IMR-90 (cell line): ENCODE measurements around the gene KIF1B. TPM values are rescaled to one million over a fixed set of nuclear protein-coding genes. Genes with fewer than 3 reads are reported as not detected.
"Not testable (repeated sequence)": the region's sequence is repeated elsewhere in the genome, so short reads cannot be mapped to it uniquely, and the experiment has no call there.

Source experiments
- ATAC-seq: fragments of 200-7000 bp; cut with Tn5 transposase; 2 replicates; pipeline ENCODE4 v1.9.1; 2020; ENCODE audit warnings: low read depth, mild to moderate bottlenecking, moderate library complexity
- BruUV-seq: library from RNA; stranded (reverse); fragments of 400-500 nt; replicated peaks from 2 replicates; lab custom pipeline; 2021; lab: Mats Ljungman, UMichigan
- CTCF ChIA-PET: fragments of 300-600 bp; formaldehyde crosslinking; extraction: SDS; loops from one replicate; lab custom pipeline; 2021; ENCODE audit warnings: antibody characterized with exemption; lab: Yijun Ruan, JAX
- POLR2A ChIA-PET: fragments of 300-600 bp; sonication (Branson Sonifier 250); formaldehyde crosslinking; loops from one replicate; lab custom pipeline; 2022; ENCODE audit warnings: antibody characterized with exemption; ENCODE audit not compliant: unreplicated experiment; lab: Charles Lee
- DNase-seq: peaks from one replicate; pipeline ENCODE4 v3.0.0; 2013
- H2AFZ ChIP-seq: replicated peaks from 2 replicates; pipeline ENCODE3; 2013; ENCODE audit warnings: low read length, mild to moderate bottlenecking; ENCODE audit not compliant: poor library complexity
- H2AK5ac ChIP-seq: 2 replicates; pipeline ENCODE4 v1.6.1; 2013; ENCODE audit warnings: low read depth, low read length, inconsistent platforms
- H2AK9ac ChIP-seq: replicated peaks from 2 replicates; pipeline ENCODE3; 2013; ENCODE audit warnings: mild to moderate bottlenecking, low read depth, low read length, moderate library complexity; ENCODE audit not compliant: poor library complexity
- H2BK120ac ChIP-seq: 2 replicates; pipeline ENCODE4 v1.6.1; 2013; ENCODE audit warnings: low read depth, low read length, inconsistent platforms
- H2BK15ac ChIP-seq: 3 replicates; pipeline ENCODE4 v1.6.1; 2013; ENCODE audit warnings: low read depth, low read length, inconsistent platforms
- H2BK20ac ChIP-seq: 2 replicates; pipeline ENCODE4 v1.6.1; 2013; ENCODE audit warnings: low read depth, mild to moderate bottlenecking, inconsistent platforms, low read length, moderate library complexity
- H2BK5ac ChIP-seq: 2 replicates; pipeline ENCODE4 v1.6.1; 2013; ENCODE audit warnings: mild to moderate bottlenecking, low read depth, low read length, inconsistent platforms; ENCODE audit not compliant: poor library complexity, severe bottlenecking
- H3K14ac ChIP-seq: replicated peaks from 2 replicates; pipeline ENCODE4 v1.6.1; 2013; ENCODE audit warnings: low read depth, low read length, inconsistent platforms
- H3K18ac ChIP-seq: 2 replicates; pipeline ENCODE4 v1.6.1; 2013; ENCODE audit warnings: low read depth, low read length, control low read depth
- H3K23ac ChIP-seq: 2 replicates; pipeline ENCODE4 v1.6.1; 2013; ENCODE audit warnings: low read depth, low read length, inconsistent platforms
- H3K27ac ChIP-seq: 2 replicates; pipeline ENCODE4 v1.5.1; 2013; ENCODE audit warnings: mild to moderate bottlenecking, control low read depth, low read length; ENCODE audit not compliant: insufficient read depth
- H3K27me3 ChIP-seq: 2 replicates; pipeline ENCODE4 v1.6.1; 2013; ENCODE audit warnings: low read length; ENCODE audit not compliant: control insufficient read depth, insufficient read depth
- H3K36me3 ChIP-seq: 2 replicates; pipeline ENCODE4 v1.6.1; 2013; ENCODE audit warnings: low read length, mixed read lengths; ENCODE audit not compliant: control insufficient read depth, insufficient read depth
- H3K4ac ChIP-seq: 2 replicates; pipeline ENCODE4 v1.6.1; 2013; ENCODE audit warnings: low read depth, low read length, inconsistent platforms
- H3K4me1 ChIP-seq: 2 replicates; pipeline ENCODE4 v1.6.1; 2013; ENCODE audit warnings: low read length, mixed read lengths; ENCODE audit not compliant: control insufficient read depth, insufficient read depth
- H3K4me2 ChIP-seq: 2 replicates; pipeline ENCODE4 v1.6.1; 2013; ENCODE audit warnings: low read depth, mild to moderate bottlenecking, control low read depth, low read length, moderate library complexity
- H3K4me3 ChIP-seq: 2 replicates; pipeline ENCODE4 v1.5.1; 2013; ENCODE audit warnings: low read depth, mild to moderate bottlenecking, control low read depth, low read length, moderate library complexity; ENCODE audit not compliant: insufficient read depth
- H3K56ac ChIP-seq: 2 replicates; pipeline ENCODE4 v1.6.1; 2013; ENCODE audit warnings: low read length, inconsistent platforms; ENCODE audit not compliant: insufficient read depth; ENCODE audit errors: extremely low read depth
- H3K79me1 ChIP-seq, 2 experiments: 2 replicates each; pipeline ENCODE4 v1.6.1; 2013; ENCODE audit warnings: low read length in 2 of 2, inconsistent platforms in 1 of 2, low read depth in 1 of 2
- H3K9ac ChIP-seq: 2 replicates; pipeline ENCODE4 v1.6.1; 2013; ENCODE audit warnings: low read depth, low read length, control low read depth
- H3K9me1 ChIP-seq: 2 replicates; pipeline ENCODE4 v1.6.1; 2013; ENCODE audit warnings: low read length, inconsistent platforms; ENCODE audit not compliant: insufficient read depth
- H3K9me3 ChIP-seq: 2 replicates; pipeline ENCODE4 v1.6.1; 2013; ENCODE audit warnings: low read length; ENCODE audit not compliant: control insufficient read depth, insufficient read depth
- H4K20me1 ChIP-seq: 2 replicates; pipeline ENCODE4 v1.6.1; 2013; ENCODE audit warnings: low read length, inconsistent platforms; ENCODE audit not compliant: insufficient read depth
- H4K5ac ChIP-seq: 2 replicates; pipeline ENCODE4 v1.6.1; 2013; ENCODE audit warnings: mild to moderate bottlenecking, low read depth, low read length, control low read depth
- H4K8ac ChIP-seq, 2 experiments: 2 replicates each; pipeline ENCODE4 v1.6.1; 2013; ENCODE audit warnings: low read depth in 2 of 2, low read length in 2 of 2, control low read depth in 1 of 2, inconsistent platforms in 1 of 2
- H4K91ac ChIP-seq: 2 replicates; pipeline ENCODE4 v1.6.1; 2013; ENCODE audit warnings: low read depth, low read length, inconsistent platforms; ENCODE audit not compliant: insufficient read depth
- WGBS, 2 experiments: methylation state at CpG; one replicate each; pipeline versions ENCODE4 v1.1.5 to v1.1.7; 2013; ENCODE audit warnings: missing lambda C conversion rate in 2 of 2; ENCODE audit not compliant: insufficient read length in 1 of 2; ENCODE audit errors: extremely low coverage in 2 of 2; 5-methylcytosine and 5-hydroxymethylcytosine counted together
- dilution Hi-C: fragments of 300-500 bp; cut with HindIII; formaldehyde crosslinking; loops from one replicate; pipeline ENCODE4 v1.14.3; 2018; ENCODE audit warnings: low sequenced_read_pairs; ENCODE audit not compliant: unreplicated experiment
- in situ Hi-C: fragments of 300-500 bp; cut with MboI; formaldehyde crosslinking; loops from 3 replicates; pipeline ENCODE4 v1.14.3; 2019; ENCODE audit warnings: low sequenced_read_pairs, inconsistent platforms, mixed read lengths
- intact Hi-C: fragments of 100-400 bp; cut with micrococcal nuclease; formaldehyde crosslinking; loops from 2 replicates; pipeline ENCODE4 v1.10.0; 2022
- polyA plus RNA-seq, 3 experiments: library from polyadenylated mRNA; depleted of rRNA; stranded (reverse); fragments of >200 nt; gene quantifications; 2 replicates each; pipeline ENCODE4 v1.2.3, GENCODE V29; 2012; ENCODE audit warnings: low replicate concordance in 1 of 3
- total RNA-seq: library from RNA; depleted of rRNA; stranded (reverse); fragments of >200 nt; gene quantifications from 2 replicates; pipeline ENCODE4 v1.2.3, GENCODE V29; 2012

KIF1B gene
- total and polyA plus RNA-seq, 2 of the 4 experiments (the other 2 are of a cell fraction): 13.0 to 21.1 TPM

DNA sequence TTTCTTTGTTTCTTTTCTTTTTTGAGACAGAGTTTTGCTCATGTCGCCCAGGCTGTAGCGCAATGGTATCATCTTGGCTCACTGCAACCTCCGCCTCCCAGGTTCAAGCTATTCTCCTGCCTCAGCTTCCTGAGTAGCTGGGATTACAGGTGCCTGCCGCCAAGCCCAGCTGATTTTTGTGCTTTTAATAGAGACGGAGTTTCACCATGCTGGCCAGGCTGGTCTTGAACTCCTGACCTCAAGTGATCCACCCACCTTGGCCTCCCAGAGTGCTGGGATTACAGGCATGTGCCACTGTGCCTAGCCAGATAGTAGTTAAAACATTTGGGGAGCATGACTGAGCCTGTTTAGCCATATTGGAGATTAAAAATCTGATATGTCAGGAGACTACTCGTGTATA lies 10.3 kb downstream of the KIF1B start:
- intact Hi-C loops, H3K23ac ChIP-seq, H2AK9ac ChIP-seq, H3K27ac ChIP-seq, H3K9ac ChIP-seq, H2BK120ac ChIP-seq, in situ Hi-C loops, H3K9me3 ChIP-seq, H3K27me3 ChIP-seq, H4K8ac ChIP-seq, H2BK5ac ChIP-seq, H3K4me2 ChIP-seq, H3K4me3 ChIP-seq, dilution Hi-C loops, BruUV-seq, H3K14ac ChIP-seq, H2BK15ac ChIP-seq, H4K91ac ChIP-seq, POLR2A ChIA-PET, H3K18ac ChIP-seq, DNase-seq, H3K4ac ChIP-seq, H3K56ac ChIP-seq, H2AK5ac ChIP-seq, ATAC-seq, H4K5ac ChIP-seq, H3K36me3 ChIP-seq, H2BK20ac ChIP-seq, H2AFZ ChIP-seq: not testable (repeated sequence)
- CTCF ChIA-PET: interaction anchor here (1.8 kb wide), 1 partner anchor 10 kb away, joined by 7 read pairs; the partner anchor contains the start of gene KIF1B
- Histone ChIP-seq H3K79me1 (peaks cover 9 to 72% of the 10 kb centered on the region in 2 experiments; a peak in 3 of 4 replicates), H3K4me1 (peaks cover 13% of the 10 kb centered on the region), H4K20me1 (peaks cover 85% of the 10 kb centered on the region), H3K9me1 (peaks cover 25% of the 10 kb centered on the region)
- 100% methylated on average over 1 of the region's 6 CpGs; no CpG with 5 or more reads in 1 of the 2 experiments for WGBS, 2 experiments
